ENCODE results near the gene BLOC1S1. TPM values are rescaled to one million over a fixed set of nuclear protein-coding genes. Genes with fewer than 3 reads are reported as not detected.

The BLOC1S1 gene
- total and polyA plus RNA-seq, 12 donors = 68.3 to 515 (median 105) TPM

DNA sequence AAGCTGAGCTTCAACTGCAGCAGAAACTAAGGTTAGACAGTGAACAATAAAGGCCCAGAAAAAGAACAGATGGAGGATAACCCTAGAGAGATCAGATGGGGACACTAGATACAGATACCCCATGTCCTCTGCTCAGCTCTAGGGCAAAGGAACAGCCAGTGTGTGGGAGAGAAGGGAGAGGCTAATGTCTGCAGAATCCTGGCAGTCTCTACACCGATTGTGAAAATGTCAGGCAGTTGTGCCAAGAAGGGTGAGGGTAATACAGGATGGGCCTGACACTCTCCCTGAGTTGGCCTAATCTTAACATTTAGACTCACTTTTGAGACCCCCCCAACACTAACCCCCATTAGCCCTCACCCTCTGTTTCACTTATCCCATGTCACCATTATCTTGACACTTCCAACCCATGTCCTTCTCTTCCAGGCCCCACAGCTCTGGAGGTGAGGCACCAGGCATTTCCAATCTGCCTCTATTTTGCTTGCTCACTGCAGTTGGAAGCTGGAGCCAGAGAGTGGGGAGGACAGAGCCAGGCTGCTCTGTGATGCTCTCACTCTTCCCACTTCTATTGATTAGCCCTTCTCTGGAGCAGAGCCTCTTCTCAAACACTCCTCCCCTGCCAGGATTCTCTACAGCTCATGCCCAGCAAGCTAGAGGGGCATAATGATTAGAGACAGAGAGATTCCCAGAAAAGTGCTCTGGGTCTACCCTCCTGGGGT lies 3.0 kb upstream of the BLOC1S1 start:
- peak overlapping the region; percentile 67 to 98 (median 89) for H3K27ac ChIP-seq
- peaks cover 18 to 67% (median 56%) of the 10 kb centered on the region in 9 donors for H3K4me1 ChIP-seq
- H3K36me3 ChIP-seq = no peaks in the 10 kb centered on the region
- H3K4me3 ChIP-seq = peak overlapping the region in 8 of 10 donors; percentile 20 to 87 (median 72)
- TF ChIP-seq, protein P1, sequence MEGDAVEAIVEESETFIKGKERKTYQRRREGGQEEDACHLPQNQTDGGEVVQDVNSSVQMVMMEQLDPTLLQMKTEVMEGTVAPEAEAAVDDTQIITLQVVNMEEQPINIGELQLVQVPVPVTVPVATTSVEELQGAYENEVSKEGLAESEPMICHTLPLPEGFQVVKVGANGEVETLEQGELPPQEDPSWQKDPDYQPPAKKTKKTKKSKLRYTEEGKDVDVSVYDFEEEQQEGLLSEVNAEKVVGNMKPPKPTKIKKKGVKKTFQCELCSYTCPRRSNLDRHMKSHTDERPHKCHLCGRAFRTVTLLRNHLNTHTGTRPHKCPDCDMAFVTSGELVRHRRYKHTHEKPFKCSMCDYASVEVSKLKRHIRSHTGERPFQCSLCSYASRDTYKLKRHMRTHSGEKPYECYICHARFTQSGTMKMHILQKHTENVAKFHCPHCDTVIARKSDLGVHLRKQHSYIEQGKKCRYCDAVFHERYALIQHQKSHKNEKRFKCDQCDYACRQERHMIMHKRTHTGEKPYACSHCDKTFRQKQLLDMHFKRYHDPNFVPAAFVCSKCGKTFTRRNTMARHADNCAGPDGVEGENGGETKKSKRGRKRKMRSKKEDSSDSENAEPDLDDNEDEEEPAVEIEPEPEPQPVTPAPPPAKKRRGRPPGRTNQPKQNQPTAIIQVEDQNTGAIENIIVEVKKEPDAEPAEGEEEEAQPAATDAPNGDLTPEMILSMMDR (IDR thresholded peaks at IDR 0.05) = no peak
- ATAC-seq (peak in 2 of 8 donors; percentile 8 to 19), DNase-seq (no peak)
- WGBS, 2 donors = 0 to 5% methylated on average over 1 of the region's 1 CpG
- H3K9me3 ChIP-seq = no peaks in the 10 kb centered on the region
- H3K27me3 ChIP-seq = no peaks in the 10 kb centered on the region
- intact Hi-C loops (cut with DNase I) = no loop called here

GRCh38 chr12:55713721-55714120 lies 2.1 kb upstream of the BLOC1S1 start:
- TF ChIP-seq, protein P1 (IDR thresholded peaks at IDR 0.05) = no peak
- Histone ChIP-seq H3K9me3 (no peaks in the 10 kb centered on the region), H3K4me1 (peaks cover 25 to 69% (median 57%) of the 10 kb centered on the region in 9 donors), H3K4me3 (peak overlapping the region in 6 of 10 donors; percentile 6 to 87 (median 74)), H3K27ac (peak overlapping the region in 9 of 10 donors; percentile 67 to 98 (median 89)), H3K36me3 (peaks cover 0 to 2% (median 0%) of the 10 kb centered on the region in 9 donors), H3K27me3 (no peaks in the 10 kb centered on the region)
- 43 to 56% methylated on average over 2 of the region's 2 CpGs for WGBS, 2 donors
- ATAC-seq (no peak), DNase-seq (no peak)
- intact Hi-C loops (cut with DNase I) = no loop called here

- ATAC-seq (no peak), DNase-seq (no peak)
- Histone ChIP-seq H3K27ac (peak overlapping the region; percentile 82 to 97 (median 92)), H3K4me3 (peak overlapping the region; percentile 44 to 80 (median 70)), H3K36me3 (peaks cover 0 to 16% (median 0%) of the 10 kb centered on the region in 9 donors), H3K4me1 (peaks cover 30 to 75% (median 63%) of the 10 kb centered on the region in 9 donors), H3K27me3 (no peaks in the 10 kb centered on the region), H3K9me3 (no peaks in the 10 kb centered on the region)
- TF ChIP-seq, protein P1 (IDR thresholded peaks at IDR 0.05) = no peak
- intact Hi-C loops (cut with DNase I) = no loop called here
- WGBS, 2 donors = 62 to 65% methylated on average over 7 of the region's 7 CpGs
These were observed 579 bp upstream of the BLOC1S1 start for GRCh38 chr12:55715169-55715764.

- peak overlapping the region; percentile 82 to 97 (median 92) for H3K27ac ChIP-seq
- no peaks in the 10 kb centered on the region for H3K27me3 ChIP-seq
- ATAC-seq (peak in 5 of 8 donors; percentile 0 to 8 (median 1)), DNase-seq (no peak)
- peaks cover 0 to 22% (median 0%) of the 10 kb centered on the region in 9 donors for H3K36me3 ChIP-seq
- peaks cover 30 to 88% (median 74%) of the 10 kb centered on the region in 9 donors for H3K4me1 ChIP-seq
- WGBS, 2 donors = 7% methylated on average over 13 of the region's 13 CpGs
- intact Hi-C loops (cut with DNase I) = no loop called here
- H3K9me3 ChIP-seq = no peaks in the 10 kb centered on the region
- TF ChIP-seq, protein P1 (IDR thresholded peaks at IDR 0.05) = no peak
- H3K4me3 ChIP-seq = peak overlapping the region; percentile 44 to 80 (median 70)
These were observed 724 bp downstream of the BLOC1S1 start for GRCh38 chr12:55716582-55716957.
